ENCODE measurements around the gene SMARCC1. TPM values are rescaled to one million over a fixed set of nuclear protein-coding genes. Genes with fewer than 3 reads are reported as not detected.
"Not testable (repeated sequence)": the region's sequence is repeated elsewhere in the genome, so short reads cannot be mapped to it uniquely, and the experiment has no call there.

Gene SMARCC1
- 237 to 249 TPM (median 243 TPM) in 3 replicates for total RNA-seq (2021)
- Bru-seq, nascent RNA: percentile 89 among the genes with signal in this experiment
- long read RNA-seq, experiment 1, full-length matches to known transcripts: 705 of 1,148 reads
- long read RNA-seq, experiment 1, partial matches to known transcripts: 222 of 1,148 reads
- long read RNA-seq, experiment 1, other reads (novel, unspliced or antisense): 221 of 1,148 reads
- long read RNA-seq, experiment 2, full-length matches to known transcripts: 22 of 271 reads
- long read RNA-seq, experiment 2, partial matches to known transcripts: 104 of 271 reads
- long read RNA-seq, experiment 2, other reads (novel, unspliced or antisense): 145 of 271 reads
- long read RNA-seq, experiment 3, partial matches to known transcripts: 6 of 11 reads
- long read RNA-seq, experiment 3, other reads (novel, unspliced or antisense): 5 of 11 reads

DNA sequence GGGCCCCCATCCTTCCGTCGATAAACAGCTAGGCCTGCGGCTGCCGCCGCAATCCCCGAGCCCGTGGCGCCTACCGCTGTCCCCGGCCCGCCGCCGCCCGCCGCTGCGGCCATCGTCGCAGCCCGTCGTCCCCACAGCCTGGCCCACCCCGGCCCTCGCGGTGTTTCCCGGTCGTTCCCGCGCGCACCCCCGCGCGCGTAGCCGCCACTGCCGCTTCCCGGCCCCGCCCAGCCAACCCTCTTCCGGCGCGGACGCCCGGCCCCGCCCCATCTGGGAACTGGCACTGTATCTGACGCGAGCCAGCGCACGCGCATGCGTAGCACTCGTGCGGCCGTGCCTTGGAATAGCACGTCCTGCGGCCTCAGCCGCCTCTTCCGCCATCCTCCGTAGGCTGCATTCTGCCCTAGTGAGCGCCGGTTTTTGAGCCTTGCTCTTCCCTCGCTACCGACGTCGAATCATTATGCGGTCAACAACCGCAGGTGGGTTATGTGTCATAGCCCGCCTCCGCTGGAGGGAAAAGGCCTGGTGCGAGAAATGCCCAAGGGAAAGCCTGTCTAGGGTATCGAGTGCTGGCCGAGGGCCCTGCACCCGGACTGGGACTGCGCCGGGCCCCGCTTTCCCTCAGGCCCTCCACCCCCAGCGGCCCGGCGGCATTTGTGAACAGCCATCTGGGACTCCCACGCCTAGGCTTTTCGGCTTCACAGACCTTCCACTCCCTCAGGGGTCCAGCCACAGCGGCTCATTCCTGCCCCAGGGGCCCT is at the start of gene SMARCC1:
SMARCC1 (minus strand) TSS at position 209 of the 761 bp plus-strand sequence; CDS start at position 113, 96 bp downstream.
- DNase-seq (ENCODE audit: low spot score) (peak; percentile 99), ATAC-seq (peak; percentile 94)
- Mint-ChIP-seq H3K4me1 (peaks cover 17% of the 10 kb centered on the region), H3K27me3 (ENCODE audit: low read depth) (no peaks in the 10 kb centered on the region), H3K27ac (peak within 1 kb of the TSS; percentile 97), H3K36me3 (peaks cover 16% of the 10 kb centered on the region), H3K9me3 (no peaks in the 10 kb centered on the region), H3K4me3 (peak within 1 kb of the TSS; percentile 97)
- POLR2A ChIA-PET: interaction anchor here (0.5 kb wide), 1 partner anchor 59 kb away, joined by 4 read pairs; no protein-coding TSS in a partner anchor
- CTCF ChIA-PET: no interaction called here
- TF ChIP-seq SMAD3 (CRISPR knock-in tag; IDR thresholded peaks at IDR 0.05; ENCODE audit: borderline replicate concordance): peak; percentile 63; the same call in 1 of the 2 replicates
- TF ChIP-seq, protein P1, sequence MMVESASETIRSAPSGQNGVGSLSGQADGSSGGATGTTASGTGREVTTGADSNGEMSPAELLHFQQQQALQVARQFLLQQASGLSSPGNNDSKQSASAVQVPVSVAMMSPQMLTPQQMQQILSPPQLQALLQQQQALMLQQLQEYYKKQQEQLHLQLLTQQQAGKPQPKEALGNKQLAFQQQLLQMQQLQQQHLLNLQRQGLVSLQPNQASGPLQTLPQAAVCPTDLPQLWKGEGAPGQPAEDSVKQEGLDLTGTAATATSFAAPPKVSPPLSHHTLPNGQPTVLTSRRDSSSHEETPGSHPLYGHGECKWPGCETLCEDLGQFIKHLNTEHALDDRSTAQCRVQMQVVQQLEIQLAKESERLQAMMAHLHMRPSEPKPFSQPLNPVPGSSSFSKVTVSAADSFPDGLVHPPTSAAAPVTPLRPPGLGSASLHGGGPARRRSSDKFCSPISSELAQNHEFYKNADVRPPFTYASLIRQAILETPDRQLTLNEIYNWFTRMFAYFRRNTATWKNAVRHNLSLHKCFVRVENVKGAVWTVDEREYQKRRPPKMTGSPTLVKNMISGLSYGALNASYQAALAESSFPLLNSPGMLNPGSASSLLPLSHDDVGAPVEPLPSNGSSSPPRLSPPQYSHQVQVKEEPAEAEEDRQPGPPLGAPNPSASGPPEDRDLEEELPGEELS (CRISPR knock-in tag; IDR thresholded peaks at IDR 0.05): 0 out of 2 replicates have a peak, but pooled peaks have one; percentile 44
- TF ChIP-seq, protein P2, sequence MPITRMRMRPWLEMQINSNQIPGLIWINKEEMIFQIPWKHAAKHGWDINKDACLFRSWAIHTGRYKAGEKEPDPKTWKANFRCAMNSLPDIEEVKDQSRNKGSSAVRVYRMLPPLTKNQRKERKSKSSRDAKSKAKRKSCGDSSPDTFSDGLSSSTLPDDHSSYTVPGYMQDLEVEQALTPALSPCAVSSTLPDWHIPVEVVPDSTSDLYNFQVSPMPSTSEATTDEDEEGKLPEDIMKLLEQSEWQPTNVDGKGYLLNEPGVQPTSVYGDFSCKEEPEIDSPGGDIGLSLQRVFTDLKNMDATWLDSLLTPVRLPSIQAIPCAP (CRISPR knock-in tag; IDR thresholded peaks at IDR 0.05): peak; percentile 31; the same call in 1 of the 2 replicates
- TF ChIP-seq, protein P3, sequence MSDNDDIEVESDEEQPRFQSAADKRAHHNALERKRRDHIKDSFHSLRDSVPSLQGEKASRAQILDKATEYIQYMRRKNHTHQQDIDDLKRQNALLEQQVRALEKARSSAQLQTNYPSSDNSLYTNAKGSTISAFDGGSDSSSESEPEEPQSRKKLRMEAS (CRISPR knock-in tag; IDR thresholded peaks at IDR 0.05): peak; percentile 75; the same call in 1 of the 2 replicates
- peak; percentile 88 for TF ChIP-seq TEAD1 (CRISPR knock-in tag; IDR thresholded peaks at IDR 0.05)
- peak; percentile 89 for TF ChIP-seq SP1 (CRISPR knock-in tag; conservative IDR thresholded peaks at IDR 0.05)
- no peak for TF ChIP-seq JUN (CRISPR knock-in tag; IDR thresholded peaks at IDR 0.05)
- TF ChIP-seq, protein P4, sequence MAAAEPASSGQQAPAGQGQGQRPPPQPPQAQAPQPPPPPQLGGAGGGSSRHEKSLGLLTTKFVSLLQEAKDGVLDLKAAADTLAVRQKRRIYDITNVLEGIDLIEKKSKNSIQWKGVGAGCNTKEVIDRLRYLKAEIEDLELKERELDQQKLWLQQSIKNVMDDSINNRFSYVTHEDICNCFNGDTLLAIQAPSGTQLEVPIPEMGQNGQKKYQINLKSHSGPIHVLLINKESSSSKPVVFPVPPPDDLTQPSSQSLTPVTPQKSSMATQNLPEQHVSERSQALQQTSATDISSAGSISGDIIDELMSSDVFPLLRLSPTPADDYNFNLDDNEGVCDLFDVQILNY (CRISPR knock-in tag; IDR thresholded peaks at IDR 0.05): peak; percentile 92
- TF ChIP-seq ATF1 (CRISPR knock-in tag; IDR thresholded peaks at IDR 0.05): 0 out of 2 replicates have a peak, but pooled peaks have one; percentile 30
- peak; percentile 76; the same call in 1 of the 2 replicates for TF ChIP-seq ZNF232 (CRISPR knock-in tag; IDR thresholded peaks at IDR 0.05)
- TF ChIP-seq ETV6 (CRISPR knock-in tag; IDR thresholded peaks at IDR 0.05): peak; percentile 84
- no peak for TF ChIP-seq ZNF416 (CRISPR knock-in tag; IDR thresholded peaks at IDR 0.05)
- no peak for TF ChIP-seq ZBTB21 (CRISPR knock-in tag; IDR thresholded peaks at IDR 0.05; ENCODE audit: borderline replicate concordance)
- peak; percentile 11; the same call in 1 of the 2 replicates for TF ChIP-seq KAT7 (CRISPR knock-in tag; IDR thresholded peaks at IDR 0.05; ENCODE audit: borderline replicate concordance)
- TF ChIP-seq FOXK1 (CRISPR knock-in tag; IDR thresholded peaks at IDR 0.05): peak; percentile 73
- TF ChIP-seq CREM (CRISPR knock-in tag; IDR thresholded peaks at IDR 0.05): peak; percentile 23; the same call in 1 of the 2 replicates
- TF ChIP-seq, protein P5, sequence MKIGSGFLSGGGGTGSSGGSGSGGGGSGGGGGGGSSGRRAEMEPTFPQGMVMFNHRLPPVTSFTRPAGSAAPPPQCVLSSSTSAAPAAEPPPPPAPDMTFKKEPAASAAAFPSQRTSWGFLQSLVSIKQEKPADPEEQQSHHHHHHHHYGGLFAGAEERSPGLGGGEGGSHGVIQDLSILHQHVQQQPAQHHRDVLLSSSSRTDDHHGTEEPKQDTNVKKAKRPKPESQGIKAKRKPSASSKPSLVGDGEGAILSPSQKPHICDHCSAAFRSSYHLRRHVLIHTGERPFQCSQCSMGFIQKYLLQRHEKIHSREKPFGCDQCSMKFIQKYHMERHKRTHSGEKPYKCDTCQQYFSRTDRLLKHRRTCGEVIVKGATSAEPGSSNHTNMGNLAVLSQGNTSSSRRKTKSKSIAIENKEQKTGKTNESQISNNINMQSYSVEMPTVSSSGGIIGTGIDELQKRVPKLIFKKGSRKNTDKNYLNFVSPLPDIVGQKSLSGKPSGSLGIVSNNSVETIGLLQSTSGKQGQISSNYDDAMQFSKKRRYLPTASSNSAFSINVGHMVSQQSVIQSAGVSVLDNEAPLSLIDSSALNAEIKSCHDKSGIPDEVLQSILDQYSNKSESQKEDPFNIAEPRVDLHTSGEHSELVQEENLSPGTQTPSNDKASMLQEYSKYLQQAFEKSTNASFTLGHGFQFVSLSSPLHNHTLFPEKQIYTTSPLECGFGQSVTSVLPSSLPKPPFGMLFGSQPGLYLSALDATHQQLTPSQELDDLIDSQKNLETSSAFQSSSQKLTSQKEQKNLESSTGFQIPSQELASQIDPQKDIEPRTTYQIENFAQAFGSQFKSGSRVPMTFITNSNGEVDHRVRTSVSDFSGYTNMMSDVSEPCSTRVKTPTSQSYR (CRISPR knock-in tag; IDR thresholded peaks at IDR 0.05): no peak; the same call in 1 of the 2 replicates
- TF ChIP-seq HMGXB4 (CRISPR knock-in tag; IDR thresholded peaks at IDR 0.05): peak; percentile 81
- 0 out of 2 replicates have a peak, but pooled peaks have one; percentile 53 for TF ChIP-seq ELF4 (CRISPR knock-in tag; IDR thresholded peaks at IDR 0.05; ENCODE audit: low read depth)
- peak; percentile 61; the same call in 1 of the 2 replicates for TF ChIP-seq GABPB1 (CRISPR knock-in tag; IDR thresholded peaks at IDR 0.05)
- no peak for TF ChIP-seq HMGA2 (CRISPR knock-in tag; IDR thresholded peaks at IDR 0.05)

GRCh38 chr3:47829482-47829881 is 47.8 kb upstream of the SMARCC1 start:
- DNase-seq (ENCODE audit: low spot score); POLR2A ChIA-PET; H3K27me3 Mint-ChIP-seq (ENCODE audit: low read depth); H3K4me3 Mint-ChIP-seq; H3K27ac Mint-ChIP-seq; H3K4me1 Mint-ChIP-seq; ATAC-seq; H3K9me3 Mint-ChIP-seq: not testable (repeated sequence)
- H3K36me3 Mint-ChIP-seq: peaks cover 64% of the 10 kb centered on the region
- CTCF ChIA-PET: interaction anchor here (0.6 kb wide), 1 partner anchor 295 kb away, joined by 4 read pairs; no protein-coding TSS in a partner anchor
